Endometrial microvascular endothelial cells (primary cell): ENCODE data around the gene GNL1. TPM values are rescaled to one million over a fixed set of nuclear protein-coding genes. Genes with fewer than 3 reads are reported as not detected.
"Not testable (repeated sequence)": the region's sequence is repeated elsewhere in the genome, so short reads cannot be mapped to it uniquely, and the experiment has no call there.

Experiments
- in situ Hi-C: cut with HindIII; loops from 2 replicates; pipeline ENCODE4 v1.10.0; 2017; ENCODE audit warnings: low sequenced_read_pairs, low pct_unique_long_range_greater_than_20kb; ENCODE audit errors: inconsistent ontology term
- total RNA-seq: library from RNA; depleted of rRNA; stranded (reverse); fragments of >200 nt; gene quantifications from one replicate; pipeline ENCODE4 v1.2.3, GENCODE V29; 2015; ENCODE audit errors: inconsistent ontology term

GNL1 gene
- total RNA-seq, 1 donor from 2014 or later, result 58.6 TPM

- in situ Hi-C loops, result loop anchor here (10.0 kb wide), 2 partner anchors 142 to 172 kb away; partner anchors contain the start of genes MDC1 and PPP1R18
These were observed 13.9 kb downstream of the GNL1 start for GRCh38 chr6:30542404-30542725.

GRCh38 chr6:30541515-30542403 lies 14.5 kb downstream of the GNL1 start:
- in situ Hi-C loops, result loop anchor here (10.0 kb wide), 2 partner anchors 143 to 173 kb away; partner anchors contain the start of genes MDC1 and PPP1R18

GRCh38 chr6:30537931-30538330 lies 18.4 kb downstream of the GNL1 start:
- in situ Hi-C loops, result no loop called here

- in situ Hi-C loops, result no loop called here
These were observed 22.6 kb downstream of the GNL1 start for GRCh38 chr6:30533460-30534294.

- in situ Hi-C loops, result no loop called here
These were observed 26.3 kb downstream of the GNL1 start for GRCh38 chr6:30530014-30530413.

GRCh38 chr6:30529349-30529875 lies 26.9 kb downstream of the GNL1 start:
- in situ Hi-C loops, result not testable (repeated sequence)

GRCh38 chr6:30526444-30526843 lies 29.8 kb downstream of the GNL1 start:
- in situ Hi-C loops, result not testable (repeated sequence)

GRCh38 chr6:30521952-30522351 lies 34.3 kb downstream of the GNL1 start:
- in situ Hi-C loops, result not testable (repeated sequence)

- in situ Hi-C loops, result not testable (repeated sequence)
These were observed 35.2 kb downstream of the GNL1 start for GRCh38 chr6:30521082-30521481.

- in situ Hi-C loops, result no loop called here
These were observed 35.8 kb downstream of the GNL1 start for GRCh38 chr6:30520522-30520921.

- in situ Hi-C loops, result not testable (repeated sequence)
These were observed 37.7 kb downstream of the GNL1 start for GRCh38 chr6:30518505-30519145.

- in situ Hi-C loops, result not testable (repeated sequence)
These were observed 38.4 kb downstream of the GNL1 start for GRCh38 chr6:30517767-30518504.

- in situ Hi-C loops, result not testable (repeated sequence)
These were observed 39.6 kb downstream of the GNL1 start for GRCh38 chr6:30516754-30517076.

GRCh38 chr6:30515944-30516753 lies 40.1 kb downstream of the GNL1 start:
- in situ Hi-C loops, result no loop called here

GRCh38 chr6:30515106-30515505 lies 41.2 kb downstream of the GNL1 start:
- in situ Hi-C loops, result no loop called here

GRCh38 chr6:30513451-30513850 lies 42.8 kb downstream of the GNL1 start:
- in situ Hi-C loops, result no loop called here

- in situ Hi-C loops, result no loop called here
These were observed 45.1 kb downstream of the GNL1 start for GRCh38 chr6:30511169-30511546.
